ENCODE measurements around the gene CHERP. TPM values are rescaled to one million over a fixed set of nuclear protein-coding genes. Genes with fewer than 3 reads are reported as not detected.

The CHERP gene
- total and polyA plus RNA-seq, 2 of the 8 experiments (the other 6 are each of a cell fraction or from before 2014, with no cell fraction given) = 13.9 to 73.7 TPM

- Histone ChIP-seq H3K4me3 (ENCODE audit: extremely low read depth in 1 of 4, insufficient read depth in 2 of 4, low read depth in 3 of 4, low read length in 4 of 4) (no peak overlapping the region), H3K4me2 (ENCODE audit: insufficient read depth in 1 of 2, low read depth in 2 of 2, low read length in 2 of 2) (no peak overlapping the region), H2BK15ac (ENCODE audit: low read length) (no peak overlapping the region), H3K4me1 (replicated peaks in 1 of 4; ENCODE audit: control insufficient read depth in 3 of 4, insufficient read depth in 4 of 4, low read length in 3 of 4) (peaks cover 0 to 6% (median 3%) of the 10 kb centered on the region in 4 experiments; a peak in 5 of 7 replicates), H3K56ac (replicated peaks; ENCODE audit: insufficient read length, low read depth, low read length) (no peak overlapping the region), H3K9ac (replicated peaks in 1 of 4; ENCODE audit: extremely low read depth in 1 of 4, low read depth in 3 of 4, low read length in 3 of 4) (no peak overlapping the region; a peak in 1 of 7 replicates), H4K91ac (replicated peaks; ENCODE audit: insufficient read length, low read length) (no peak overlapping the region), H3K79me2 (ENCODE audit: control insufficient read depth in 1 of 2, insufficient read depth in 2 of 2, low read length in 2 of 2) (peaks cover 0 to 59% of the 10 kb centered on the region in 2 experiments; a peak in 2 of 4 replicates), H3K9me3 (ENCODE audit: insufficient read depth in 2 of 2, low read depth in 1 of 2, low read length in 1 of 2) (no peaks in the 10 kb centered on the region), H3K23ac (ENCODE audit: insufficient read length) (no peak overlapping the region), H2BK120ac (replicated peaks; ENCODE audit: low read depth, low read length) (no peak overlapping the region), H4K20me1 (replicated peaks in 1 of 2; ENCODE audit: control insufficient read depth in 1 of 2, insufficient read depth in 2 of 2, low read length in 2 of 2) (peaks cover 15 to 25% of the 10 kb centered on the region in 2 experiments), H2BK5ac (ENCODE audit: low read depth, low read length) (no peak overlapping the region), H2AK5ac (ENCODE audit: low read depth, low read length) (no peak overlapping the region), H3K18ac (ENCODE audit: extremely low read depth, low read length) (no peak overlapping the region), H3K79me1 (ENCODE audit: low read depth, low read length) (peaks cover 32% of the 10 kb centered on the region), H4K8ac (ENCODE audit: extremely low read depth, insufficient read depth, low read length) (peak overlapping the region; percentile 14; the same call in 1 of the 2 replicates), H3K36me3 (ENCODE audit: control insufficient read depth in 2 of 4, insufficient read depth in 4 of 4, low read length in 3 of 4) (peaks cover 0 to 18% (median 7%) of the 10 kb centered on the region in 4 experiments; a peak in 6 of 8 replicates), H3K27me3 (replicated peaks in 1 of 4; ENCODE audit: control insufficient read depth in 3 of 4, extremely low read depth in 1 of 4, insufficient read depth in 3 of 4, low read length in 3 of 4) (no peaks in the 10 kb centered on the region), H3K14ac (ENCODE audit: insufficient read length) (no peak overlapping the region), H2BK12ac (ENCODE audit: low read depth, low read length) (no peak overlapping the region), H2BK20ac (ENCODE audit: low read length) (no peak overlapping the region), H4K5ac (ENCODE audit: insufficient read length, low read depth, low read length) (no peak overlapping the region), H3K4ac (replicated peaks; ENCODE audit: insufficient read length, low read depth, low read length) (no peak overlapping the region), H3K23me2 (ENCODE audit: low read depth, low read length) (peaks cover 9% of the 10 kb centered on the region; the same call in 1 of the 2 replicates), H2AFZ (ENCODE audit: low read length) (no peak overlapping the region), H3K27ac (ENCODE audit: low read depth, low read length) (no peak overlapping the region)
- ChIA-PET CTCF (ENCODE audit: partially characterized antibody) (no interaction called here), POLR2A (ENCODE audit: partially characterized antibody) (interaction anchor here (0.7 to 2.6 kb wide), 6 partner anchors 8 to 52 kb away, joined by 3 to 11 read pairs (median 4); partner anchors contain the start of gene MED26)
- DNase-seq (ENCODE audit: low read depth in 1 of 2, low spot score in 2 of 2) = no peak
- TF ChIP-seq KDM1A (IDR thresholded peaks at IDR 0.05; ENCODE audit: borderline replicate concordance, low read length) = no peak
- WGBS, 2 experiments (ENCODE audit: extremely low coverage in 1 of 2, insufficient coverage in 1 of 2, insufficient read length in 1 of 2, insufficient replicate concordance in 2 of 2, low coverage in 1 of 2, low lambda C conversion rate in 2 of 2, missing lambda C conversion rate in 1 of 2) = 95% methylated on average over 37 of the region's 48 CpGs; no CpG with 5 or more reads in 1 of the 2 experiments
- FAIRE-seq = no peak
Observed at GRCh38 chr19:16575861-16576689, 33.8 kb upstream of the CHERP start.

Measured in H1 (cell line).